ENCODE results near the gene SLC6A12.

- TF ChIP-seq POLR2AphosphoS5 (IDR thresholded peaks at IDR 0.05) (no peak), CTCF (IDR thresholded peaks at IDR 0.05) (no peak)
Measured at GRCh38 chr12:157644-158043, 56.3 kb downstream of the SLC6A12 start.
